Endothelial cell of umbilical vein (primary cell): ENCODE data around the gene ARF5.

Experiments
- EZH2 ChIP-seq: IDR thresholded peaks from 2 replicates; pipeline ENCODE4 v1.6.1; 2012; ENCODE audit warnings: borderline replicate concordance, low read depth, mild to moderate bottlenecking, moderate library complexity, low read length, inconsistent platforms; ENCODE audit not compliant: severe bottlenecking
- JUN ChIP-seq: IDR thresholded peaks from 2 replicates; pipeline ENCODE4 v1.6.1; 2011; ENCODE audit warnings: borderline replicate concordance, low read depth; ENCODE audit not compliant: insufficient read length, insufficient read depth
- MYC ChIP-seq: IDR thresholded peaks from one replicate; pipeline ENCODE4 v1.6.1; 2011; ENCODE audit warnings: mild to moderate bottlenecking, low read depth, low read length
- POLR2A ChIP-seq: IDR thresholded peaks from 2 replicates; pipeline ENCODE4 v1.6.1; 2012; ENCODE audit warnings: low read depth, mild to moderate bottlenecking, control low read depth, low read length
- TF ChIP-seq, protein P1 (sequence below), 2 donors: IDR thresholded peaks; 1 replicate in 1 of 2; 2 replicates in 1 of 2; pipeline ENCODE4 v1.5.1; 2011; ENCODE audit warnings: low read length in 2 of 2, mild to moderate bottlenecking in 2 of 2, moderate library complexity in 2 of 2, control low read depth in 1 of 2, inconsistent platforms in 1 of 2, low read depth in 1 of 2; ENCODE audit not compliant: insufficient read depth in 1 of 2; ENCODE audit errors: extremely low read depth in 1 of 2

DNA sequence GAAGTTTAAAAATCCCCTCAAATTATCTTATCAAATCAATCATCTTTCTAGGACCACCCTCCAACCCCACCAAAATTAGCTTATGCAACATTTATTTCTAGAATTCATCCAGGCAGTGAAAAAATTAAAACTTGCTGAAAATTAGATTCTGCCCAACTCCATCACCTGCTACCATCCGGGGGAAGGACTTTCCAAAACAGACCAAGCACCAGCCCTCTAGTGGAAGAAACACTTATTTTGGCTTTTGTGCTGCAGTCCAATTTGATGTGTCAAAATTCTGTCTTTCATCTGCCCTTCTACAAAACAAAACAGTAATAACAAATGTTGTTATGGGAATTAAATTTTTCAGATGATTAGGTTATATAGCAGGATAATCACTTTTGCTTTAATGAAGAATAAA lies 38.0 kb upstream of the ARF5 start:
- TF ChIP-seq EZH2 (no peak), JUN (no peak), POLR2A (no peak), MYC (no peak)
- TF ChIP-seq, protein P1, sequence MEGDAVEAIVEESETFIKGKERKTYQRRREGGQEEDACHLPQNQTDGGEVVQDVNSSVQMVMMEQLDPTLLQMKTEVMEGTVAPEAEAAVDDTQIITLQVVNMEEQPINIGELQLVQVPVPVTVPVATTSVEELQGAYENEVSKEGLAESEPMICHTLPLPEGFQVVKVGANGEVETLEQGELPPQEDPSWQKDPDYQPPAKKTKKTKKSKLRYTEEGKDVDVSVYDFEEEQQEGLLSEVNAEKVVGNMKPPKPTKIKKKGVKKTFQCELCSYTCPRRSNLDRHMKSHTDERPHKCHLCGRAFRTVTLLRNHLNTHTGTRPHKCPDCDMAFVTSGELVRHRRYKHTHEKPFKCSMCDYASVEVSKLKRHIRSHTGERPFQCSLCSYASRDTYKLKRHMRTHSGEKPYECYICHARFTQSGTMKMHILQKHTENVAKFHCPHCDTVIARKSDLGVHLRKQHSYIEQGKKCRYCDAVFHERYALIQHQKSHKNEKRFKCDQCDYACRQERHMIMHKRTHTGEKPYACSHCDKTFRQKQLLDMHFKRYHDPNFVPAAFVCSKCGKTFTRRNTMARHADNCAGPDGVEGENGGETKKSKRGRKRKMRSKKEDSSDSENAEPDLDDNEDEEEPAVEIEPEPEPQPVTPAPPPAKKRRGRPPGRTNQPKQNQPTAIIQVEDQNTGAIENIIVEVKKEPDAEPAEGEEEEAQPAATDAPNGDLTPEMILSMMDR (IDR thresholded peaks at IDR 0.05; ENCODE audit: extremely low read depth in 1 of 2, insufficient read depth in 1 of 2, low read depth in 1 of 2, low read length in 2 of 2) = no peak
